Suppressor macrophage (primary cell): Measurements from ENCODE around the gene LRGUK.
A peak's percentile ranks its signal among the peaks of the same experiment; 100 is the strongest.

Source experiments
- DNase-seq, 4 experiments: peaks; one replicate each; pipeline ENCODE4 v3.0.0-alpha.2; 2020 to 2022

LRGUK gene

GRCh38 chr7:134302120-134302519, 175.0 kb downstream of the LRGUK start:
- DNase-seq = no peak

GRCh38 chr7:134307320-134307719, 180.2 kb downstream of the LRGUK start:
- DNase-seq = peak in 1 of 4 experiments; percentile 34

- no peak for DNase-seq
Observed at GRCh38 chr7:134308548-134308947, 181.4 kb downstream of the LRGUK start.

GRCh38 chr7:134311807-134312206, 184.7 kb downstream of the LRGUK start:
- DNase-seq = no peak

- DNase-seq = no peak
Observed at GRCh38 chr7:134312717-134313116, 185.6 kb downstream of the LRGUK start.

- no peak for DNase-seq
Observed at GRCh38 chr7:134313543-134313942, 186.4 kb downstream of the LRGUK start.
